CD4-positive, alpha-beta memory T cell (primary cell): ENCODE results near the gene CTU1. TPM values are rescaled to one million over a fixed set of nuclear protein-coding genes. Genes with fewer than 3 reads are reported as not detected.

Experiments used
- CTCF ChIA-PET: fragments of 350-600 bp; sonication (Branson Sonifier 250); formaldehyde crosslinking; loops from one replicate; lab custom pipeline; 2021; ENCODE audit warnings: inconsistent platforms; ENCODE audit not compliant: partially characterized antibody; lab: Charles Lee
- POLR2A ChIA-PET: fragments of 350-600 bp; sonication (Branson Sonifier 250); formaldehyde crosslinking; loops from one replicate; lab custom pipeline; 2021; ENCODE audit not compliant: partially characterized antibody; lab: Charles Lee
- DNase-seq, 5 donors: peaks; one replicate each; pipeline versions ENCODE4 v3.0.0 to v3.0.0-alpha.2; 2020 to 2022; ENCODE audit warnings: mixed read lengths in 1 of 5
- H3K27ac ChIP-seq: one replicate; pipeline ENCODE4 v1.7.0; 2013; ENCODE audit warnings: low read depth, low read length
- H3K27me3 ChIP-seq: 2 replicates; pipeline ENCODE4 v1.7.0; 2013; ENCODE audit warnings: mild to moderate bottlenecking, low read length, moderate library complexity; ENCODE audit not compliant: insufficient read depth
- H3K36me3 ChIP-seq: 2 replicates; pipeline ENCODE4 v1.7.0; 2013; ENCODE audit warnings: mild to moderate bottlenecking, low read length, moderate library complexity; ENCODE audit not compliant: insufficient read depth
- H3K4me1 ChIP-seq: 2 replicates; pipeline ENCODE4 v1.7.0; 2013; ENCODE audit warnings: mild to moderate bottlenecking, low read length, moderate library complexity; ENCODE audit not compliant: insufficient read depth
- H3K4me3 ChIP-seq, 2 donors: one replicate each; pipeline ENCODE4 v1.7.0; 2013; ENCODE audit warnings: low read length in 2 of 2, mild to moderate bottlenecking in 1 of 2
- H3K9me3 ChIP-seq, 2 donors: one replicate each; pipeline ENCODE4 v1.7.0; 2013; ENCODE audit warnings: low read length in 2 of 2, control low read depth in 1 of 2; ENCODE audit not compliant: control insufficient read depth in 1 of 2
- H3K27ac Mint-ChIP-seq, 7 donors: one replicate each; pipeline ENCODE4 v1.8.0; 2020 to 2021; ENCODE audit warnings: mixed read lengths in 7 of 7, mild to moderate bottlenecking in 6 of 7, inconsistent platforms in 3 of 7, moderate library complexity in 3 of 7
- H3K27me3 Mint-ChIP-seq, 2 donors: one replicate each; pipeline ENCODE4 v1.8.0; 2020 to 2021; ENCODE audit warnings: mixed read lengths in 2 of 2
- H3K36me3 Mint-ChIP-seq, 2 donors: one replicate each; pipeline ENCODE4 v1.8.0; 2020 to 2021; ENCODE audit warnings: mixed read lengths in 2 of 2, inconsistent platforms in 1 of 2, mild to moderate bottlenecking in 1 of 2
- H3K4me1 Mint-ChIP-seq, 4 donors: one replicate each; pipeline ENCODE4 v1.8.0; 2020 to 2021; ENCODE audit warnings: mixed read lengths in 4 of 4, mild to moderate bottlenecking in 1 of 4
- H3K4me3 Mint-ChIP-seq, 8 donors: one replicate each; pipeline ENCODE4 v1.8.0; 2020 to 2021; ENCODE audit warnings: mixed read lengths in 8 of 8, mild to moderate bottlenecking in 7 of 8, moderate library complexity in 6 of 8, inconsistent platforms in 3 of 8
- H3K9me3 Mint-ChIP-seq, 8 donors: one replicate each; pipeline ENCODE4 v1.8.0; 2020 to 2021; ENCODE audit warnings: mixed read lengths in 8 of 8, mild to moderate bottlenecking in 5 of 8, inconsistent platforms in 3 of 8, moderate library complexity in 1 of 8
- intact Hi-C: fragments of 100-400 bp; cut with micrococcal nuclease; formaldehyde crosslinking; loops from one replicate; pipeline ENCODE4 v1.15.1; 2023
- polyA plus RNA-seq, 2 donors: library from polyadenylated mRNA; unstranded; fragments of 300-500 nt; fragmentation: Illumina TruSeq; gene quantifications; one replicate each; pipeline ENCODE4 v1.2.3, GENCODE V29; 2021
- total RNA-seq, 2 experiments: library from RNA; stranded (reverse); gene quantifications; one replicate each; pipeline ENCODE4 v1.2.3, GENCODE V29; 2021

The CTU1 gene
- total RNA-seq: 10 to 100 TPM; 11.4 TPM
- polyA plus RNA-seq: 1 to 10 TPM; 1.4 to 9.2 TPM

DNA sequence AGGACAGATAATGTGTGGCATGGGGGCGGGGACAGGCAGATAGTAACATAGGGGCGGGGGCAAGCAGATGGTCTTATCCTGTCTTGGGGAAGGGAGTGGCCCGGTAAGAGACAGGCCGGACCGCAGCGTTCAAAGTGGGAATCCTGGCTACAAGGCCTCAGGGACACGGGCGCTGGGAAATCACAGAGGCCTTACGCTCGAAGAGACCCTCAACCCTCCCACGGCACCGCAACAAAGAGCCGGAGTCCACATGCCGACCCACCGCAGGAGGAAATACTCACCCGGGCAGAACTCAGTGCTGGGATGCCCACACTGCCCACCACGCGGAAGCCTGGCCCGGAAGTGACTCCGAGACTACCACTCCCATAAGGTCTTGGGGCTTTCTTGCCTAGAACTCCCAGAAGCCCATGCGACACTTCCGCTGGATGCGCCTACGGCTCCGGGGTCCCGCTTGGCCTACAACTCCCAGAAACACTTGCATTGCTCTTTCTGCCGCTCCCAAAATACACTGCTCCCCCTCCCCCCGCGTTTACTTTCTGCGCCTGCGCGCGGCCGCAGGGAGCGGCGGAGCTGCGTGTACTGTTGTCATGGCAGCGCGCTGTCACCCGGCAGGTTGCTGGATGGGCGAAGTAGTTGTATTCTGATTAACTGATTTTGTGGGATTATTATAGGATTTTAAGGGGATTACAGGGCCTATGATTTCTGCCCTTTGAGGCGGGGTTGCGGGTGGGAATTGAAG is at the start of gene CTU1:
Gene CTU1 (minus strand): TSS at position 344 of the 739 bp plus-strand sequence. CDS start 3,840 bp downstream, outside the sequence.
- ChIA-PET CTCF (interaction anchor here (0.6 kb wide), 1 partner anchor 13 kb away, joined by 3 read pairs; no protein-coding TSS in a partner anchor), POLR2A (interaction anchor here (0.8 to 1.2 kb wide), 2 partner anchors 14 to 739 kb away, joined by 3 to 4 read pairs; no protein-coding TSS in a partner anchor)
- H3K4me3 ChIP-seq: peak within 1 kb of the TSS; percentile 70 to 98
- H3K27me3 Mint-ChIP-seq: no peaks in the 10 kb centered on the region
- H3K4me3 Mint-ChIP-seq: peak within 1 kb of the TSS; percentile 94 to 100 (median 97)
- intact Hi-C loops: loop anchor here (1.0 to 2.0 kb wide), 4 partner anchors 15 to 1083 kb away; partner anchors contain the start of gene VRK3
- DNase-seq: peak; percentile 98 to 100 (median 99)
- H3K27ac Mint-ChIP-seq: peak within 1 kb of the TSS; percentile 93 to 100 (median 99)
- H3K36me3 ChIP-seq: peaks cover 14% of the 10 kb centered on the region
- H3K27me3 ChIP-seq: no peaks in the 10 kb centered on the region
- peaks cover 22 to 44% (median 34%) of the 10 kb centered on the region in 4 donors for H3K4me1 Mint-ChIP-seq
- peaks cover 19 to 30% of the 10 kb centered on the region in 2 donors for H3K36me3 Mint-ChIP-seq
- peak within 1 kb of the TSS; percentile 69 for H3K27ac ChIP-seq
- peaks cover 0 to 2% (median 0%) of the 10 kb centered on the region in 8 donors for H3K9me3 Mint-ChIP-seq
- H3K9me3 ChIP-seq: no peaks in the 10 kb centered on the region
- peaks cover 19% of the 10 kb centered on the region for H3K4me1 ChIP-seq

DNA sequence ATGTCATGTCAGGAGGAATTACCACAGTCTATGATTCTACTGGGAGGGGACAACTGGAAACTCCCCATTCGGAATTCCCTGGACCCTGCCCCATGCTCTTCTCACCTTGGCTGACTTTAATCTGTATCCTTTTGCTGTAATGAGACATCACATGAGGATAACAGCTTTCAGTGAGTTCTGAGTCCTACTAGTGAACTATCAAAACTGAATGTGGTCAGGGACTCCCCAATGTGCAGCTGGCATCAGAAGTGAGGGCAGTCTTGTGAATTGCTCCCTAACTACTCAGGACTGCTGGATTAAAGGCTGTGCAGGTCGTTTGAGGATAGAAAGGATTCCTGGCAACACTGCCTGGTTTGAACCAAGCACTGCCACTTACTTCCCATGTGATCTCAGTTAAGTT is 49.1 kb upstream of the CTU1 start:
- no peaks in the 10 kb centered on the region for H3K36me3 Mint-ChIP-seq

GRCh38 chr19:51156710-51157109 is 48.5 kb upstream of the CTU1 start:
- Histone ChIP-seq H3K4me3 (no peak overlapping the region), H3K27me3 (no peaks in the 10 kb centered on the region), H3K27ac (no peak overlapping the region), H3K36me3 (no peaks in the 10 kb centered on the region), H3K9me3 (no peaks in the 10 kb centered on the region), H3K4me1 (peaks cover 5% of the 10 kb centered on the region)
- Mint-ChIP-seq H3K36me3 (no peaks in the 10 kb centered on the region), H3K27ac (no peak overlapping the region), H3K9me3 (peaks cover 0 to 2% (median 0%) of the 10 kb centered on the region in 8 donors), H3K27me3 (peaks cover 5 to 7% of the 10 kb centered on the region in 2 donors), H3K4me1 (peaks cover 6 to 8% (median 8%) of the 10 kb centered on the region in 4 donors), H3K4me3 (no peak overlapping the region)
- no peak for DNase-seq
- ChIA-PET POLR2A (no interaction called here), CTCF (interaction anchor here (0.8 to 5.4 kb wide), 6 partner anchors 9 to 69 kb away, joined by 4 to 45 read pairs (median 5); no protein-coding TSS in a partner anchor)
- intact Hi-C loops: no loop called here

More for the DNA sequence above, 49.1 kb upstream of the CTU1 start:
- H3K27ac ChIP-seq: no peak overlapping the region
- H3K27me3 Mint-ChIP-seq: peaks cover 5 to 7% of the 10 kb centered on the region in 2 donors
- H3K4me1 Mint-ChIP-seq: peaks cover 6 to 8% (median 8%) of the 10 kb centered on the region in 4 donors
- H3K27me3 ChIP-seq: no peaks in the 10 kb centered on the region
- intact Hi-C loops: no loop called here
- POLR2A ChIA-PET: interaction anchor here (1.2 kb wide), 1 partner anchor 33 kb away, joined by 4 read pairs; no protein-coding TSS in a partner anchor
- H3K4me3 ChIP-seq: no peak overlapping the region
- H3K36me3 ChIP-seq: no peaks in the 10 kb centered on the region
- no peak overlapping the region for H3K4me3 Mint-ChIP-seq
- CTCF ChIA-PET: interaction anchor here (0.8 to 5.4 kb wide), 10 partner anchors 9 to 55 kb away, joined by 3 to 45 read pairs (median 5); no protein-coding TSS in a partner anchor
- H3K9me3 ChIP-seq: no peaks in the 10 kb centered on the region
- peak overlapping the region in 1 of 7 donors; percentile 50 for H3K27ac Mint-ChIP-seq
- DNase-seq: no peak
- peaks cover 0 to 2% (median 0%) of the 10 kb centered on the region in 8 donors for H3K9me3 Mint-ChIP-seq
- H3K4me1 ChIP-seq: peaks cover 5% of the 10 kb centered on the region

GRCh38 chr19:51150627-51151026 is 42.4 kb upstream of the CTU1 start:
- no peaks in the 10 kb centered on the region for H3K36me3 Mint-ChIP-seq
- Histone ChIP-seq H3K27me3 (no peaks in the 10 kb centered on the region), H3K4me1 (no peaks in the 10 kb centered on the region), H3K9me3 (no peaks in the 10 kb centered on the region), H3K4me3 (no peak overlapping the region), H3K36me3 (no peaks in the 10 kb centered on the region), H3K27ac (no peak overlapping the region)
- CTCF ChIA-PET: no interaction called here
- H3K27me3 Mint-ChIP-seq: peaks cover 3 to 5% of the 10 kb centered on the region in 2 donors
- H3K27ac Mint-ChIP-seq: no peak overlapping the region
- no peak overlapping the region for H3K4me3 Mint-ChIP-seq
- intact Hi-C loops: no loop called here
- peaks cover 0 to 5% (median 2%) of the 10 kb centered on the region in 4 donors for H3K4me1 Mint-ChIP-seq
- POLR2A ChIA-PET: no interaction called here
- no peak for DNase-seq
- H3K9me3 Mint-ChIP-seq: peaks cover 0 to 3% (median under 1%) of the 10 kb centered on the region in 8 donors

DNA sequence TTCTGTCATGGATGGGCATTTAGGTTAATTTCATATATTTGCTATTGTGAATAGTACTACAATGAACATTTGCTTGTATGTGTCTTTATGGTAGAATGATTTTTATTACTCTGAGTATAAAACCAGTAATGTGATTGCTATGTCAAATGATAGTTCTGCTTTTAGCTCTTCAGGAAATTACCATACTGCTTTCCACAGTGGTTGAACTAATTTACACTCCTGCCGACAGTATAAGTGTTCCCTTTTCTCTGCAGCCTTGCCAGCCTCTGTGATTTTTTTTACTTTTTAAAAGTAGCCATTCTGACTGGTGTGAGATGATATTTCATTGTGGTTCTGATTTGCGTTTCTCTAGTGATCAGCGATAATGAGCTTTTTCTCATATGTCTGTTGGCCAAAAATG is 40.4 kb upstream of the CTU1 start:
- Histone ChIP-seq H3K4me1 (no peaks in the 10 kb centered on the region), H3K4me3 (no peak overlapping the region), H3K9me3 (no peaks in the 10 kb centered on the region), H3K27ac (no peak overlapping the region), H3K27me3 (no peaks in the 10 kb centered on the region), H3K36me3 (no peaks in the 10 kb centered on the region)
- H3K27ac Mint-ChIP-seq: peak overlapping the region in 1 of 7 donors; percentile 14
- peaks cover 5% of the 10 kb centered on the region in 2 donors for H3K27me3 Mint-ChIP-seq
- H3K4me3 Mint-ChIP-seq: no peak overlapping the region
- intact Hi-C loops: no loop called here
- H3K9me3 Mint-ChIP-seq: peaks cover 0 to 5% (median under 1%) of the 10 kb centered on the region in 8 donors
- CTCF ChIA-PET: interaction anchor here (1.2 to 2.5 kb wide), 2 partner anchors 10 to 12 kb away, joined by 3 to 12 read pairs; no protein-coding TSS in a partner anchor
- peaks cover 0 to 5% (median 2%) of the 10 kb centered on the region in 4 donors for H3K4me1 Mint-ChIP-seq
- no peak for DNase-seq
- POLR2A ChIA-PET: no interaction called here
- H3K36me3 Mint-ChIP-seq: no peaks in the 10 kb centered on the region

DNA sequence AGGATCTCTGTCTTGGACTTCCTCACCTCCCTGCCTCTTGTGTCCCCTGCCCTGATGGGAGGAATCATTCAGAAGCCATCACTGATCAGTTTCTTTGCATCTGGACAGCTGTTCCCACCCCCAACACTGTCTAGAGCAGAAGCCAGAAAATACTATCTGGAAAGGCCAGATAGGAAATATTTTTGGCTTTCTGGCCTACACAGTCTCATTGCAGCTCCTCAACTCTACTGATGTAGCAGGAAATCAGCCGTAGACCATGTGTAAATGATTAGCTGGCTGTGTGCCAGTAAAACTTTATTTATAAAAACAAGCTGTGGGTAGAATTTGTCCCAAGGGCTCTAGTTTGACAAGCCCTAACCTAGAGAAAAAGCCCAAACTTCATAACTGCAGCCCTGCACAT is 39.5 kb upstream of the CTU1 start:
- no peaks in the 10 kb centered on the region for H3K9me3 ChIP-seq
- ChIA-PET POLR2A (no interaction called here), CTCF (interaction anchor here (1.2 to 2.5 kb wide), 3 partner anchors 9 to 11 kb away, joined by 3 to 12 read pairs (median 5); no protein-coding TSS in a partner anchor)
- no peak overlapping the region for H3K4me3 ChIP-seq
- H3K27me3 Mint-ChIP-seq: peaks cover 2 to 5% of the 10 kb centered on the region in 2 donors
- intact Hi-C loops: no loop called here
- DNase-seq: no peak
- no peaks in the 10 kb centered on the region for H3K4me1 ChIP-seq
- H3K4me1 Mint-ChIP-seq: peaks cover 0 to 5% (median 2%) of the 10 kb centered on the region in 4 donors
- no peaks in the 10 kb centered on the region for H3K36me3 ChIP-seq
- no peak overlapping the region for H3K4me3 Mint-ChIP-seq
- H3K27me3 ChIP-seq: no peaks in the 10 kb centered on the region
- no peaks in the 10 kb centered on the region for H3K36me3 Mint-ChIP-seq
- H3K27ac ChIP-seq: no peak overlapping the region
- H3K9me3 Mint-ChIP-seq: peaks cover 0 to 5% (median under 1%) of the 10 kb centered on the region in 8 donors
- H3K27ac Mint-ChIP-seq: peak overlapping the region in 3 of 7 donors; percentile 4 to 74 (median 47)

- no peaks in the 10 kb centered on the region for H3K27me3 ChIP-seq
- Mint-ChIP-seq H3K4me1 (peaks cover 0 to 10% (median 3%) of the 10 kb centered on the region in 4 donors), H3K4me3 (no peak overlapping the region), H3K27ac (no peak overlapping the region), H3K27me3 (peaks cover 2 to 5% of the 10 kb centered on the region in 2 donors), H3K36me3 (no peaks in the 10 kb centered on the region), H3K9me3 (peaks cover 0 to 5% (median 0%) of the 10 kb centered on the region in 8 donors)
- no peak overlapping the region for H3K27ac ChIP-seq
- no peak overlapping the region for H3K4me3 ChIP-seq
- no peak for DNase-seq
- CTCF ChIA-PET: interaction anchor here (1.6 to 2.5 kb wide), 2 partner anchors 10 to 12 kb away, joined by 5 to 12 read pairs; no protein-coding TSS in a partner anchor
- no peaks in the 10 kb centered on the region for H3K4me1 ChIP-seq
- no peaks in the 10 kb centered on the region for H3K9me3 ChIP-seq
- H3K36me3 ChIP-seq: no peaks in the 10 kb centered on the region
- POLR2A ChIA-PET: no interaction called here
- intact Hi-C loops: no loop called here
These were observed 38.5 kb upstream of the CTU1 start for GRCh38 chr19:51146751-51147150.
